ENCODE data around the gene NUAK1. TPM values are rescaled to one million over a fixed set of nuclear protein-coding genes. Genes with fewer than 3 reads are reported as not detected.

Gene NUAK1
- total RNA-seq, 1 experiment from 2014 or later = 7.4 TPM

DNA sequence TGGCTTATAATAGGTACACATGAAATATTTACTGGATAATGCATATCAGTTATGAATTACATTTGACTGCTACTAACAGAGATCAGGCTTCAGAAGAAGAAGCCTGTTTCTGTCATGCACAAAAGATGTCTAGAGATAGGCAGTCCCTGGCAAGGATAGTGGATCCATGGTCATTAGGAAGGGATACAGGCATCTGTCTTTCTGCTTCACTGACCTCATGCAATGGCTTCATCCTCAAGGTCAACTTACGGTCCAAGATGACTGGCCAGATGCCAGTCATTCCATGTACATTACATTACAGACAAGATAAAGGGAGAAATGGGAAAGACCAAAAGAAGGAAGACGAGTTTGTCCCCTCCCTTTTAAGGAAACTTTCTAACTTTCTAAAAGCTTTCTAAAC lies 94.0 kb downstream of the NUAK1 start:
- Histone ChIP-seq H3K79me2 (ENCODE audit: insufficient read depth, low read length) (no peaks in the 10 kb centered on the region), H3K4me3 (replicated peaks in 1 of 2; ENCODE audit: low read depth in 1 of 2, low read length in 2 of 2) (no peak overlapping the region), H3K36me3 (ENCODE audit: control insufficient read depth in 1 of 2, insufficient read depth in 2 of 2, low read length in 2 of 2) (no peaks in the 10 kb centered on the region), H3K4me1 (ENCODE audit: control insufficient read depth in 1 of 2, insufficient read depth in 2 of 2, low read length in 2 of 2) (no peaks in the 10 kb centered on the region), H3K4me2 (ENCODE audit: low read length) (no peak overlapping the region), H3K9me2 (ENCODE audit: insufficient read depth) (no peaks in the 10 kb centered on the region), H3K27me3 (ENCODE audit: insufficient read depth, low read length) (peaks cover 9% of the 10 kb centered on the region), H3K9me3 (ENCODE audit: control insufficient read depth in 1 of 2, insufficient read depth in 1 of 2, low read depth in 1 of 2, low read length in 2 of 2) (no peaks in the 10 kb centered on the region), H2AFZ (ENCODE audit: low read depth, low read length, poor library complexity, severe bottlenecking) (no peak overlapping the region), H4K20me1 (ENCODE audit: insufficient read depth) (no peaks in the 10 kb centered on the region), H3K9ac (ENCODE audit: low read length) (no peak overlapping the region), H3K27ac (ENCODE audit: low read depth, low read length) (no peak overlapping the region)
- intact Hi-C loops (cut with micrococcal nuclease) = no loop called here
- ChIA-PET CTCF (no interaction called here), RAD21 (ENCODE audit: low non-redundant PET in 1 of 2, low total read pairs in 2 of 2, uncharacterized antibody in 2 of 2, unreplicated experiment in 2 of 2) (no interaction called here), POLR2A (no interaction called here)
- BruUV-seq (replicated peaks) = no TSS peak
- ATAC-seq (no peak), DNase-seq (ENCODE audit: low read depth, low spot score) (no peak)
- TF ChIP-seq RAD21 (IDR thresholded peaks at IDR 0.05; ENCODE audit: low read depth) = no peak
- TF ChIP-seq POLR2A (IDR thresholded peaks at IDR 0.05; ENCODE audit: borderline replicate concordance, extremely low read depth, insufficient read depth, insufficient read length) = no peak

DNA sequence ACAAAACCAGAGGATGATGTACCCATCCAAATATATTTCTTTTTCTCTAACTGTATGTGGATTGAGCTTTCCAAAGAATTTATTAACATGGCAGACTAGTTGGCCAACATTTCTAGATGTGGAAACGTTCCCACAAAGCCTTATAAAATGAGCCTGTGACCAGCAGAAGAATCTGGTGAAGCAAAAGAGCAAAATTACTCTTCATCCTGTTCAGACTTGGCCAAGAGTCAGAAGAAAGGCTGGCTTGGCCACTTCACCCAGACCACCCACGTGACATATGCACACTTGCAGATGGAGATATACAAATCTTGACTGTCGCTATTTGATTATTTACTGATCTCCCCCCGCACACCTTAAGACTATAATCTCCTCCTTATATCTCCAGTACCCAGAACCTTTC lies 96.7 kb downstream of the NUAK1 start:
- ChIA-PET CTCF (no interaction called here), RAD21 (ENCODE audit: low non-redundant PET in 1 of 2, low total read pairs in 2 of 2, uncharacterized antibody in 2 of 2, unreplicated experiment in 2 of 2) (no interaction called here), POLR2A (no interaction called here)
- Histone ChIP-seq H3K79me2 (ENCODE audit: insufficient read depth, low read length) (no peaks in the 10 kb centered on the region), H3K9ac (ENCODE audit: low read length) (no peak overlapping the region), H3K36me3 (ENCODE audit: control insufficient read depth in 1 of 2, insufficient read depth in 2 of 2, low read length in 2 of 2) (no peaks in the 10 kb centered on the region), H4K20me1 (ENCODE audit: insufficient read depth) (no peaks in the 10 kb centered on the region), H3K27me3 (ENCODE audit: insufficient read depth, low read length) (no peaks in the 10 kb centered on the region), H3K4me2 (ENCODE audit: low read length) (no peak overlapping the region), H3K9me2 (ENCODE audit: insufficient read depth) (no peaks in the 10 kb centered on the region), H2AFZ (ENCODE audit: low read depth, low read length, poor library complexity, severe bottlenecking) (no peak overlapping the region), H3K27ac (ENCODE audit: low read depth, low read length) (no peak overlapping the region), H3K4me3 (replicated peaks in 1 of 2; ENCODE audit: low read depth in 1 of 2, low read length in 2 of 2) (no peak overlapping the region), H3K4me1 (ENCODE audit: control insufficient read depth in 1 of 2, insufficient read depth in 2 of 2, low read length in 2 of 2) (no peaks in the 10 kb centered on the region), H3K9me3 (ENCODE audit: control insufficient read depth in 1 of 2, insufficient read depth in 1 of 2, low read depth in 1 of 2, low read length in 2 of 2) (no peaks in the 10 kb centered on the region)
- no peak for ATAC-seq
- intact Hi-C loops (cut with micrococcal nuclease) = no loop called here
- no TSS peak for BruUV-seq (replicated peaks)
- DNase-seq (ENCODE audit: low read depth, low spot score) = no peak
- TF ChIP-seq, protein P1, sequence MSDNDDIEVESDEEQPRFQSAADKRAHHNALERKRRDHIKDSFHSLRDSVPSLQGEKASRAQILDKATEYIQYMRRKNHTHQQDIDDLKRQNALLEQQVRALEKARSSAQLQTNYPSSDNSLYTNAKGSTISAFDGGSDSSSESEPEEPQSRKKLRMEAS (IDR thresholded peaks at IDR 0.05) = no peak
- TF ChIP-seq, protein P2, sequence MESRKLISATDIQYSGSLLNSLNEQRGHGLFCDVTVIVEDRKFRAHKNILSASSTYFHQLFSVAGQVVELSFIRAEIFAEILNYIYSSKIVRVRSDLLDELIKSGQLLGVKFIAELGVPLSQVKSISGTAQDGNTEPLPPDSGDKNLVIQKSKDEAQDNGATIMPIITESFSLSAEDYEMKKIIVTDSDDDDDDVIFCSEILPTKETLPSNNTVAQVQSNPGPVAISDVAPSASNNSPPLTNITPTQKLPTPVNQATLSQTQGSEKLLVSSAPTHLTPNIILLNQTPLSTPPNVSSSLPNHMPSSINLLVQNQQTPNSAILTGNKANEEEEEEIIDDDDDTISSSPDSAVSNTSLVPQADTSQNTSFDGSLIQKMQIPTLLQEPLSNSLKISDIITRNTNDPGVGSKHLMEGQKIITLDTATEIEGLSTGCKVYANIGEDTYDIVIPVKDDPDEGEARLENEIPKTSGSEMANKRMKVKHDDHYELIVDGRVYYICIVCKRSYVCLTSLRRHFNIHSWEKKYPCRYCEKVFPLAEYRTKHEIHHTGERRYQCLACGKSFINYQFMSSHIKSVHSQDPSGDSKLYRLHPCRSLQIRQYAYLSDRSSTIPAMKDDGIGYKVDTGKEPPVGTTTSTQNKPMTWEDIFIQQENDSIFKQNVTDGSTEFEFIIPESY (IDR thresholded peaks at IDR 0.05; ENCODE audit: extremely low read depth, insufficient replicate concordance, low read length) = no peak
- TF ChIP-seq, protein P3, sequence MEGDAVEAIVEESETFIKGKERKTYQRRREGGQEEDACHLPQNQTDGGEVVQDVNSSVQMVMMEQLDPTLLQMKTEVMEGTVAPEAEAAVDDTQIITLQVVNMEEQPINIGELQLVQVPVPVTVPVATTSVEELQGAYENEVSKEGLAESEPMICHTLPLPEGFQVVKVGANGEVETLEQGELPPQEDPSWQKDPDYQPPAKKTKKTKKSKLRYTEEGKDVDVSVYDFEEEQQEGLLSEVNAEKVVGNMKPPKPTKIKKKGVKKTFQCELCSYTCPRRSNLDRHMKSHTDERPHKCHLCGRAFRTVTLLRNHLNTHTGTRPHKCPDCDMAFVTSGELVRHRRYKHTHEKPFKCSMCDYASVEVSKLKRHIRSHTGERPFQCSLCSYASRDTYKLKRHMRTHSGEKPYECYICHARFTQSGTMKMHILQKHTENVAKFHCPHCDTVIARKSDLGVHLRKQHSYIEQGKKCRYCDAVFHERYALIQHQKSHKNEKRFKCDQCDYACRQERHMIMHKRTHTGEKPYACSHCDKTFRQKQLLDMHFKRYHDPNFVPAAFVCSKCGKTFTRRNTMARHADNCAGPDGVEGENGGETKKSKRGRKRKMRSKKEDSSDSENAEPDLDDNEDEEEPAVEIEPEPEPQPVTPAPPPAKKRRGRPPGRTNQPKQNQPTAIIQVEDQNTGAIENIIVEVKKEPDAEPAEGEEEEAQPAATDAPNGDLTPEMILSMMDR (IDR thresholded peaks at IDR 0.05 in 2 of 3, conservative IDR thresholded peaks at IDR 0.05 in 1 of 3; ENCODE audit: borderline replicate concordance in 1 of 3, insufficient read depth in 1 of 3, low read depth in 2 of 3, low read length in 2 of 3) = no peak
- TF ChIP-seq EZH2 (IDR thresholded peaks at IDR 0.05) (no peak), SP1 (IDR thresholded peaks at IDR 0.05; ENCODE audit: low read depth) (no peak), SRF (IDR thresholded peaks at IDR 0.05; ENCODE audit: low read depth) (no peak), ZNF274 (IDR thresholded peaks at IDR 0.05; ENCODE audit: low read depth, low read length) (no peak), EZH2phosphoT487 (IDR thresholded peaks at IDR 0.05; ENCODE audit: borderline replicate concordance) (no peak), EGR1 (IDR thresholded peaks at IDR 0.05; ENCODE audit: low read depth) (no peak), ZFX (IDR thresholded peaks at IDR 0.05) (no peak), POLR2A (IDR thresholded peaks at IDR 0.05; ENCODE audit: borderline replicate concordance, extremely low read depth, insufficient read depth, insufficient read length) (no peak), CEBPB (IDR thresholded peaks at IDR 0.05; ENCODE audit: low read depth) (no peak), JUND (IDR thresholded peaks at IDR 0.05) (no peak)
- TF ChIP-seq, protein P4, sequence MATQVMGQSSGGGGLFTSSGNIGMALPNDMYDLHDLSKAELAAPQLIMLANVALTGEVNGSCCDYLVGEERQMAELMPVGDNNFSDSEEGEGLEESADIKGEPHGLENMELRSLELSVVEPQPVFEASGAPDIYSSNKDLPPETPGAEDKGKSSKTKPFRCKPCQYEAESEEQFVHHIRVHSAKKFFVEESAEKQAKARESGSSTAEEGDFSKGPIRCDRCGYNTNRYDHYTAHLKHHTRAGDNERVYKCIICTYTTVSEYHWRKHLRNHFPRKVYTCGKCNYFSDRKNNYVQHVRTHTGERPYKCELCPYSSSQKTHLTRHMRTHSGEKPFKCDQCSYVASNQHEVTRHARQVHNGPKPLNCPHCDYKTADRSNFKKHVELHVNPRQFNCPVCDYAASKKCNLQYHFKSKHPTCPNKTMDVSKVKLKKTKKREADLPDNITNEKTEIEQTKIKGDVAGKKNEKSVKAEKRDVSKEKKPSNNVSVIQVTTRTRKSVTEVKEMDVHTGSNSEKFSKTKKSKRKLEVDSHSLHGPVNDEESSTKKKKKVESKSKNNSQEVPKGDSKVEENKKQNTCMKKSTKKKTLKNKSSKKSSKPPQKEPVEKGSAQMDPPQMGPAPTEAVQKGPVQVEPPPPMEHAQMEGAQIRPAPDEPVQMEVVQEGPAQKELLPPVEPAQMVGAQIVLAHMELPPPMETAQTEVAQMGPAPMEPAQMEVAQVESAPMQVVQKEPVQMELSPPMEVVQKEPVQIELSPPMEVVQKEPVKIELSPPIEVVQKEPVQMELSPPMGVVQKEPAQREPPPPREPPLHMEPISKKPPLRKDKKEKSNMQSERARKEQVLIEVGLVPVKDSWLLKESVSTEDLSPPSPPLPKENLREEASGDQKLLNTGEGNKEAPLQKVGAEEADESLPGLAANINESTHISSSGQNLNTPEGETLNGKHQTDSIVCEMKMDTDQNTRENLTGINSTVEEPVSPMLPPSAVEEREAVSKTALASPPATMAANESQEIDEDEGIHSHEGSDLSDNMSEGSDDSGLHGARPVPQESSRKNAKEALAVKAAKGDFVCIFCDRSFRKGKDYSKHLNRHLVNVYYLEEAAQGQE (IDR thresholded peaks at IDR 0.05; ENCODE audit: low read depth) = no peak

Measured in HCT116 (cell line).